CD14-positive monocyte (primary cell): Measurements from ENCODE around the gene ZNF641. TPM values are rescaled to one million over a fixed set of nuclear protein-coding genes. Genes with fewer than 3 reads are reported as not detected.

Experiments
- DNase-seq, 3 donors: peaks; one replicate each; pipeline ENCODE4 v3.0.0-alpha.2; 2011 to 2022
- H2AFZ ChIP-seq: 2 replicates; pipeline ENCODE4 v1.6.0; 2012; ENCODE audit warnings: mild to moderate bottlenecking, low read depth, low read length, inconsistent platforms; ENCODE audit not compliant: insufficient read depth, poor library complexity, severe bottlenecking
- H3K27ac ChIP-seq, 2 donors: 1 replicate in 1 of 2; 2 replicates in 1 of 2; pipeline ENCODE4 v1.5.1; 2012 to 2013; ENCODE audit warnings: low read length in 2 of 2, control low read depth in 1 of 2, inconsistent platforms in 1 of 2, low read depth in 1 of 2, mild to moderate bottlenecking in 1 of 2
- H3K27me3 ChIP-seq, 2 donors: one replicate each; pipeline versions ENCODE4 v1.6.0 to v1.6.1; 2011 to 2013; ENCODE audit warnings: low read length in 2 of 2; ENCODE audit not compliant: control insufficient read depth in 2 of 2, insufficient read depth in 2 of 2
- H3K36me3 ChIP-seq, 2 donors: replicated peaks in 1 of 2; 1 replicate in 1 of 2; 2 replicates in 1 of 2; pipeline versions ENCODE4 v1.5.1 to v1.6.1; 2012 to 2013; ENCODE audit warnings: low read length in 2 of 2, control low read depth in 1 of 2, inconsistent platforms in 1 of 2, mild to moderate bottlenecking in 1 of 2; ENCODE audit not compliant: insufficient read depth in 2 of 2, control insufficient read depth in 1 of 2
- H3K4me1 ChIP-seq, 2 donors: 1 replicate in 1 of 2; 2 replicates in 1 of 2; pipeline versions ENCODE4 v1.5.1 to v1.6.1; 2012 to 2013; ENCODE audit warnings: low read length in 2 of 2, control low read depth in 1 of 2, inconsistent platforms in 1 of 2, mild to moderate bottlenecking in 1 of 2, moderate library complexity in 1 of 2; ENCODE audit not compliant: insufficient read depth in 2 of 2, control insufficient read depth in 1 of 2
- H3K4me2 ChIP-seq: replicated peaks from 2 replicates; pipeline ENCODE3; 2012; ENCODE audit warnings: low read length, moderate library complexity, mild to moderate bottlenecking; ENCODE audit not compliant: poor library complexity, severe bottlenecking; ENCODE audit errors: extremely low read depth
- H3K4me3 ChIP-seq, 3 experiments: fragments of 200-600 bp in 1 of 3; sonication (generic) in 1 of 3; replicated peaks in 1 of 3; 1 replicate in 2 of 3; 2 replicates in 1 of 3; pipeline ENCODE4 v1.5.1; 2011 to 2013; ENCODE audit warnings: low read length in 3 of 3, mild to moderate bottlenecking in 3 of 3, control low read depth in 2 of 3, low read depth in 2 of 3, inconsistent platforms in 1 of 3, moderate library complexity in 1 of 3
- H3K79me2 ChIP-seq: 2 replicates; pipeline ENCODE4 v1.6.0; 2012; ENCODE audit warnings: mild to moderate bottlenecking, control low read depth, inconsistent platforms, low read length, moderate library complexity; ENCODE audit not compliant: insufficient read depth
- H3K9ac ChIP-seq: 2 replicates; pipeline ENCODE4 v1.6.0; 2017; ENCODE audit warnings: low read length, mild to moderate bottlenecking; ENCODE audit not compliant: insufficient read depth, poor library complexity, severe bottlenecking
- H3K9me3 ChIP-seq, 2 donors: replicated peaks in 1 of 2; 1 replicate in 1 of 2; 2 replicates in 1 of 2; pipeline versions ENCODE4 v1.5.1 to v1.6.1; 2012 to 2013; ENCODE audit warnings: low read length in 2 of 2, control low read depth in 1 of 2; ENCODE audit not compliant: control insufficient read depth in 1 of 2, insufficient read depth in 1 of 2
- H4K20me1 ChIP-seq: 2 replicates; pipeline ENCODE4 v1.6.0; 2012; ENCODE audit warnings: mild to moderate bottlenecking, low read length, control low read depth, moderate library complexity; ENCODE audit not compliant: insufficient read depth
- H3K27ac Mint-ChIP-seq, 7 donors: one replicate each; pipeline ENCODE4 v1.8.0; 2020; ENCODE audit warnings: mild to moderate bottlenecking in 7 of 7, mixed read lengths in 7 of 7, moderate library complexity in 6 of 7, inconsistent platforms in 2 of 7
- H3K27me3 Mint-ChIP-seq, 3 donors: one replicate each; pipeline ENCODE4 v1.8.0; 2021 to 2022; ENCODE audit warnings: low read depth in 3 of 3, mild to moderate bottlenecking in 3 of 3, mixed read lengths in 3 of 3, moderate library complexity in 3 of 3, inconsistent platforms in 1 of 3
- H3K36me3 Mint-ChIP-seq, 2 donors: one replicate each; pipeline ENCODE4 v1.8.0; 2020; ENCODE audit warnings: mixed read lengths in 2 of 2, inconsistent platforms in 1 of 2, mild to moderate bottlenecking in 1 of 2
- H3K4me1 Mint-ChIP-seq: one replicate; pipeline ENCODE4 v1.8.0; 2020; ENCODE audit warnings: mild to moderate bottlenecking, mixed read lengths
- H3K4me3 Mint-ChIP-seq, 2 donors: one replicate each; pipeline ENCODE4 v1.8.0; 2020; ENCODE audit warnings: mild to moderate bottlenecking in 2 of 2, mixed read lengths in 2 of 2, moderate library complexity in 1 of 2
- H3K9me3 Mint-ChIP-seq, 7 donors: one replicate each; pipeline ENCODE4 v1.8.0; 2020 to 2022; ENCODE audit warnings: mixed read lengths in 7 of 7, mild to moderate bottlenecking in 6 of 7, moderate library complexity in 6 of 7, inconsistent platforms in 2 of 7
- WGBS: methylation state at CpG from one replicate; pipeline ENCODE4 v1.1.5; 2013; ENCODE audit warnings: missing lambda C conversion rate; ENCODE audit not compliant: insufficient coverage; 5-methylcytosine and 5-hydroxymethylcytosine counted together
- intact Hi-C, 2 donors: fragments of 100-400 bp; cut with micrococcal nuclease; formaldehyde crosslinking; loops; one replicate each; pipeline versions ENCODE4 v1.15.0 to v1.15.1; 2023
- polyA plus RNA-seq, 3 donors: library from polyadenylated mRNA; depleted of rRNA in 1 of 3; unstranded in 2 of 3; stranded (reverse) in 1 of 3; fragments of 300-500 nt in 2 of 3; fragments of >200 nt in 1 of 3; fragmentation: Illumina TruSeq in 2 of 3; gene quantifications; 1 replicate in 2 of 3; 2 replicates in 1 of 3; pipeline ENCODE4 v1.2.3, GENCODE V29; 2012 to 2021
- small RNA-seq: library from RNA; depleted of rRNA; stranded (forward); fragments of <200 nt; gene quantifications from one replicate; pipeline ENCODE3, GENCODE V24; 2012; ENCODE audit warnings: low read depth; ENCODE audit not compliant: insufficient read length
- TF ChIP-seq, protein P1 (sequence below): fragments of 200-600 bp; IDR thresholded peaks from one replicate; pipeline ENCODE4 v1.8.0; 2022; ENCODE audit warnings: antibody characterized with exemption, mild to moderate bottlenecking

ZNF641 gene
- polyA plus RNA-seq, 3 donors: 12.1 to 21.7 (median 12.6) TPM

DNA sequence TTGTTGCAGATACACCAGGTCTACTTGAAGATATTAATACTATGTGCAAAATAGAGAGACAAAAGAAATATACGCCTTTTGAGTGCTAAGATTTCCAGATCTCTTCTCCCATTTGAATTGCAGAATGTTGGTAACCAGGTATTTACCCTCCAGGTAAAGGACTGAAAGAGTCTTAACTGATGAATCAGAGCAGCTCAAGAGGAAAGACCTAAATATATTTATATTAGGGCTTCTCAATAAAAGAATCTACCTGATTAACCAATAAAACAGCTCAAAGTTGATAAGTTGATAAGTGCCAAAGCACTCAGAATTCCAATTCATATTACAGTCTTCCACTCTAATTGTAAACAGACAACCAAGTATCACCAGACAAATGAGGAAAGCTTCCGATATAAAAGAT, 59.2 kb downstream of the ZNF641 start:
- Histone ChIP-seq H4K20me1 (no peaks in the 10 kb centered on the region), H3K9me3 (no peaks in the 10 kb centered on the region), H3K27me3 (no peaks in the 10 kb centered on the region), H3K9ac (no peak overlapping the region), H3K36me3 (no peaks in the 10 kb centered on the region), H3K79me2 (no peaks in the 10 kb centered on the region), H3K4me1 (peaks cover 7 to 9% of the 10 kb centered on the region in 2 donors), H2AFZ (no peak overlapping the region), H3K27ac (no peak overlapping the region), H3K4me3 (no peak overlapping the region), H3K4me2 (no peak overlapping the region)
- Mint-ChIP-seq H3K4me1 (peaks cover 19% of the 10 kb centered on the region), H3K36me3 (peaks cover 0 to 3% of the 10 kb centered on the region in 2 donors), H3K27ac (no peak overlapping the region), H3K9me3 (no peaks in the 10 kb centered on the region), H3K4me3 (no peak overlapping the region), H3K27me3 (peaks cover 2 to 4% (median 3%) of the 10 kb centered on the region in 3 donors)
- no CpG with 5 or more reads among the region's 2 CpGs for WGBS
- TF ChIP-seq, protein P1, sequence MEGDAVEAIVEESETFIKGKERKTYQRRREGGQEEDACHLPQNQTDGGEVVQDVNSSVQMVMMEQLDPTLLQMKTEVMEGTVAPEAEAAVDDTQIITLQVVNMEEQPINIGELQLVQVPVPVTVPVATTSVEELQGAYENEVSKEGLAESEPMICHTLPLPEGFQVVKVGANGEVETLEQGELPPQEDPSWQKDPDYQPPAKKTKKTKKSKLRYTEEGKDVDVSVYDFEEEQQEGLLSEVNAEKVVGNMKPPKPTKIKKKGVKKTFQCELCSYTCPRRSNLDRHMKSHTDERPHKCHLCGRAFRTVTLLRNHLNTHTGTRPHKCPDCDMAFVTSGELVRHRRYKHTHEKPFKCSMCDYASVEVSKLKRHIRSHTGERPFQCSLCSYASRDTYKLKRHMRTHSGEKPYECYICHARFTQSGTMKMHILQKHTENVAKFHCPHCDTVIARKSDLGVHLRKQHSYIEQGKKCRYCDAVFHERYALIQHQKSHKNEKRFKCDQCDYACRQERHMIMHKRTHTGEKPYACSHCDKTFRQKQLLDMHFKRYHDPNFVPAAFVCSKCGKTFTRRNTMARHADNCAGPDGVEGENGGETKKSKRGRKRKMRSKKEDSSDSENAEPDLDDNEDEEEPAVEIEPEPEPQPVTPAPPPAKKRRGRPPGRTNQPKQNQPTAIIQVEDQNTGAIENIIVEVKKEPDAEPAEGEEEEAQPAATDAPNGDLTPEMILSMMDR: no peak
- DNase-seq: no peak
- intact Hi-C loops: no loop called here

DNA sequence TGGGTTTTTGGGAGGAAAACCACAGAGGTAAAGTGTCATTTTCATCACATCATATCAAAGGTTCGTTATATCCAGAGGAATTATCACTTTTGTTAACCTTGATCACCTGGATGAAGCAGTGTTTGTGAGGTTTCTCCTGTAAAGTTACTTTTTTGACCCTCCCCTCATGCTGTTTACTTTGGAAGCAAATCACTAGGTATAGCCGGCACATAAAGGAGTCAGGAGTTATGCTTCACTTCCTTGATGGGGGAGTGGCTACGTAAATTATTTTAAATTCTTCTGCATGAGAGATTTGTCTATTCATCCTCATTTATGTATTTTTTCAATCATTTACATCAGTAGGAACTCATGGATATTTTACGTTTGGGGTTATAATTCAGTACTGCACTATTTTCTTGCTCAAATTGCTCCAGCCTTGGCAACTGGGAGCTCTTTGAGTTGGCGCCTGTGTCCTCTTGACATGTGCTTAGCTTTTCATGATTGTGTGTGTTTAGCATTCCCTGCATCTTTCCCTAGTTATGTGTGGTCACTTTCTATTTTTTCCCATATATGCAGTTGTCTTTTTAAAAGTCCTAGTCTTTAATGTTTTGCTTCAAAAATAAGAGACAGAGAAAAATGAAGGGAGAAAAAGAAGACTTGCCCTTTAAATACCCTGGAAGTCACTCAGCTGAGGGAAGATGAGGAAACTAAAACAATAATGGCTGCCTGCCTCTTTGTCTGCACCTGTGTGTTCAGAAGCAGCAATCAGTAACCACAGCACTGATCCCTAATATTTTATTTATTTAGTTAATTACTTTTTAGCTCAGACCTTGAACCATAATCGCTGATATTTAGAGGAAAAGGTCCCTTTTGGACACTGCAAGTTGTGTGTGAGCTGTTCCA, 62.1 kb downstream of the ZNF641 start:
- Mint-ChIP-seq H3K4me3 (peak overlapping the region in 1 of 2 donors; percentile 7), H3K9me3 (no peaks in the 10 kb centered on the region), H3K4me1 (peaks cover 41% of the 10 kb centered on the region), H3K27ac (no peak overlapping the region), H3K36me3 (peaks cover 0 to 3% of the 10 kb centered on the region in 2 donors), H3K27me3 (peaks cover 2 to 4% (median 3%) of the 10 kb centered on the region in 3 donors)
- no peak overlapping the region for H3K4me3 ChIP-seq
- intact Hi-C loops: loop anchor here (10.0 kb wide), 2 partner anchors 56 to 74 kb away; no protein-coding TSS in a partner anchor
- H3K4me2 ChIP-seq: no peak overlapping the region
- no peak overlapping the region for H3K27ac ChIP-seq
- H3K9me3 ChIP-seq: no peaks in the 10 kb centered on the region
- no peak for DNase-seq
- no peak overlapping the region for H2AFZ ChIP-seq
- H3K9ac ChIP-seq: no peak overlapping the region
- no peaks in the 10 kb centered on the region for H3K36me3 ChIP-seq
- no peaks in the 10 kb centered on the region for H3K79me2 ChIP-seq
- no CpG with 5 or more reads among the region's 6 CpGs for WGBS
- TF ChIP-seq, protein P1: no peak
- H3K4me1 ChIP-seq: peaks cover 30 to 33% of the 10 kb centered on the region in 2 donors
- H3K27me3 ChIP-seq: no peaks in the 10 kb centered on the region
- H4K20me1 ChIP-seq: no peaks in the 10 kb centered on the region

Small RNA genes within 50 kb of the gene (small RNA-seq; reads per million reads assigned to genes)
- not detected for gene AC024257.2

Other genes starting within 250 kb of the ZNF641 start
- gene SENP1, start 244.8 kb downstream of the ZNF641 start, polyA plus RNA-seq: 1 to 10 TPM; 5.2 to 8.0 (median 6.0) TPM
- 1 to 10 TPM; 2.8 to 8.4 (median 3.0) TPM for gene PFKM, start 231.6 kb downstream of the ZNF641 start, polyA plus RNA-seq
- 10 to 100 TPM; 23.8 to 50.0 (median 38.4) TPM for gene ASB8, start 193.4 kb downstream of the ZNF641 start, polyA plus RNA-seq
- gene CCDC184, start 167.3 kb downstream of the ZNF641 start, polyA plus RNA-seq: under 1 TPM in 1 of 3 donors, not detected in 2; 0.03 TPM
- not detected for gene OR10AD1, start 147.6 kb downstream of the ZNF641 start, polyA plus RNA-seq
- gene ANP32D, start 121.6 kb upstream of the ZNF641 start, polyA plus RNA-seq: not detected
- not detected for gene C12orf54, start 131.6 kb upstream of the ZNF641 start, polyA plus RNA-seq
- gene OR8S1, start 174.7 kb upstream of the ZNF641 start, polyA plus RNA-seq: not detected
- not detected for gene LALBA, start 219.1 kb upstream of the ZNF641 start, polyA plus RNA-seq